ENCODE measurements around the gene IRF1. TPM values are rescaled to one million over a fixed set of nuclear protein-coding genes. Genes with fewer than 3 reads are reported as not detected.
"Not testable (repeated sequence)": the region's sequence is repeated elsewhere in the genome, so short reads cannot be mapped to it uniquely, and the experiment has no call there.

Gene IRF1
- total RNA-seq, 1 donor from 2014 or later, result 371 TPM

GRCh38 chr5:132447196-132447595 is 43.4 kb downstream of the IRF1 start:
- intact Hi-C loops (cut with micrococcal nuclease), result no loop called here

- intact Hi-C loops (cut with micrococcal nuclease), result no loop called here
These were observed 44.0 kb downstream of the IRF1 start for GRCh38 chr5:132446621-132447020.

- intact Hi-C loops (cut with micrococcal nuclease), result no loop called here
These were observed 44.6 kb downstream of the IRF1 start for GRCh38 chr5:132445930-132446329.

- intact Hi-C loops (cut with micrococcal nuclease), result no loop called here
These were observed 45.0 kb downstream of the IRF1 start for GRCh38 chr5:132445640-132445923.

GRCh38 chr5:132444841-132445639 is 45.5 kb downstream of the IRF1 start:
- intact Hi-C loops (cut with micrococcal nuclease), result no loop called here

GRCh38 chr5:132444061-132444460 is 46.5 kb downstream of the IRF1 start:
- intact Hi-C loops (cut with micrococcal nuclease), result no loop called here

- intact Hi-C loops (cut with micrococcal nuclease), result no loop called here
These were observed 51.0 kb downstream of the IRF1 start for GRCh38 chr5:132439521-132440089.

- intact Hi-C loops (cut with micrococcal nuclease), result no loop called here
These were observed 51.7 kb downstream of the IRF1 start for GRCh38 chr5:132438917-132439316.

GRCh38 chr5:132438267-132438645 is 52.3 kb downstream of the IRF1 start:
- intact Hi-C loops (cut with micrococcal nuclease), result not testable (repeated sequence)

- intact Hi-C loops (cut with micrococcal nuclease), result loop anchor here (1.0 to 2.0 kb wide), 2 partner anchors 11 to 19 kb away; no protein-coding TSS in a partner anchor
These were observed 52.8 kb downstream of the IRF1 start for GRCh38 chr5:132437604-132438266.

- intact Hi-C loops (cut with micrococcal nuclease), result loop anchor here (1.0 to 2.0 kb wide), 2 partner anchors 11 to 20 kb away; no protein-coding TSS in a partner anchor
These were observed 53.6 kb downstream of the IRF1 start for GRCh38 chr5:132436936-132437335.

- intact Hi-C loops (cut with micrococcal nuclease), result loop anchor here (2.0 kb wide), 1 partner anchor 21 kb away; no protein-coding TSS in a partner anchor
These were observed 54.7 kb downstream of the IRF1 start for GRCh38 chr5:132435886-132436285.

- intact Hi-C loops (cut with micrococcal nuclease), result no loop called here
These were observed 55.1 kb downstream of the IRF1 start for GRCh38 chr5:132435447-132435846.

- intact Hi-C loops (cut with micrococcal nuclease), result no loop called here
These were observed 55.9 kb downstream of the IRF1 start for GRCh38 chr5:132434416-132435286.

- intact Hi-C loops (cut with micrococcal nuclease), result no loop called here
These were observed 57.4 kb downstream of the IRF1 start for GRCh38 chr5:132433141-132433540.

GRCh38 chr5:132431632-132432031 is 58.9 kb downstream of the IRF1 start:
- intact Hi-C loops (cut with micrococcal nuclease), result no loop called here

Other genes starting within 250 kb of the IRF1 start
- gene PDLIM4, start 233.1 kb downstream of the IRF1 start, total RNA-seq, result 0.23 and 0.45 TPM in 2 replicates
- gene SLC22A4, start 196.4 kb downstream of the IRF1 start, total RNA-seq, result 0.25 and 0.30 TPM in 2 replicates
- 3.4 and 4.8 TPM in 2 replicates for gene SLC22A5, start 121.1 kb downstream of the IRF1 start, total RNA-seq
- 7.3 and 7.7 TPM in 2 replicates for gene IL5, start 52.7 kb upstream of the IRF1 start, total RNA-seq
- gene RAD50, start 66.2 kb upstream of the IRF1 start, total RNA-seq, result 32.3 and 32.9 TPM in 2 replicates
- 32.6 and 39.1 TPM in 2 replicates for gene IL13, start 167.4 kb upstream of the IRF1 start, total RNA-seq
- 4.0 and 7.9 TPM in 2 replicates for gene IL4, start 183.2 kb upstream of the IRF1 start, total RNA-seq
- 18.6 and 19.8 TPM in 2 replicates for gene KIF3A, start 246.8 kb upstream of the IRF1 start, total RNA-seq

All from T-helper 2 cell treated with Interferon-gamma antibody and Interleukin-4, amounts not matched to agents 100 ng/mL and 5 ng/mL, for 36 hours (primary cell).